Hematopoietic multipotent progenitor cell (in vitro differentiated cells): ENCODE results near the gene DDX39B. TPM values are rescaled to one million over a fixed set of nuclear protein-coding genes. Genes with fewer than 3 reads are reported as not detected.
A peak's percentile ranks its signal among the peaks of the same experiment; 100 is the strongest.
"Not testable (repeated sequence)": the region's sequence is repeated elsewhere in the genome, so short reads cannot be mapped to it uniquely, and the experiment has no call there.

Source experiments
- DNase-seq, 3 donors: peaks; one replicate each; pipeline ENCODE4 v3.0.0-alpha.2; 2011 to 2015; ENCODE audit warnings: low read depth in 2 of 3, low spot score in 2 of 3
- small RNA-seq: library from RNA; depleted of rRNA; stranded (forward); fragments of <200 nt; gene quantifications from one replicate; pipeline ENCODE3, GENCODE V24; 2012
- total RNA-seq: library from RNA; depleted of rRNA; stranded (reverse); fragments of >200 nt; gene quantifications from one replicate; pipeline ENCODE4 v1.2.3, GENCODE V29; 2012

The DDX39B gene
- total RNA-seq, 1 donor: 571 TPM

DNA sequence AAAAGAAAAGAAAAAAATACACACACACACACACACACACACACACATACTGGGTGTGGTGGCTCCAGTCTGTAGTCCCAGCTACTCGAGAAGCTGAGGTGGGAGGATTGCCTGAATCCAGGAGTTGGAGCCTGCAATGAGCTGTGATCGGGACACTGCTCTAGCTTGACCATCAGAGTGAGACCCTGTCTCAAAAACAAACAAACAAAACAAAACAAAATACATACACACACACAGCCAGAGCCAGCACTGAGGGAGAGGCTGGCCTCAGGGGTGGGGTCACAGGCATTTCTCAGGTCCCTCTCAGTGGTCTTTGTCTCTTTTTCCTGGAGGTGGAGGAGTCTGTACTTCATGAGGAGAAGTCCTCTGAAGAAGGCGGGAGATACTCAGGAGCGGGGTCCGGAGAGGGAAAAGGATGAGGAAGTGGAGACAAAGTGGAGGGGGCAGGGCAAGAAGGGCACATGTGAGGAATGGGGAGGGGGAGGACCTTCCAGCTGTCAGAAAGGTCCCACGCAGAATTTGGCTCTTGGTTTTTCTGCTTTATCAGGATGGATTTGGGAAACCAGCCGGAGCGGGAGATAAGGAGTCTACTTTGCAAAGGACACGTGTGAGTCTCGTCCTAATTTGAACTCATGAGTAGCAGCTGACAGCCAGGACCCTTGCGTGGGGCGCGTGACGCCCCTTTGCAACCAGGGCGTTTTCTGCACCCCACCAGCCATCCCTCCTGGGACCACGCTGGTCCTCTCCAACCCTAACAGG is 51.5 kb downstream of the DDX39B start:
- DNase-seq: no peak

DNA sequence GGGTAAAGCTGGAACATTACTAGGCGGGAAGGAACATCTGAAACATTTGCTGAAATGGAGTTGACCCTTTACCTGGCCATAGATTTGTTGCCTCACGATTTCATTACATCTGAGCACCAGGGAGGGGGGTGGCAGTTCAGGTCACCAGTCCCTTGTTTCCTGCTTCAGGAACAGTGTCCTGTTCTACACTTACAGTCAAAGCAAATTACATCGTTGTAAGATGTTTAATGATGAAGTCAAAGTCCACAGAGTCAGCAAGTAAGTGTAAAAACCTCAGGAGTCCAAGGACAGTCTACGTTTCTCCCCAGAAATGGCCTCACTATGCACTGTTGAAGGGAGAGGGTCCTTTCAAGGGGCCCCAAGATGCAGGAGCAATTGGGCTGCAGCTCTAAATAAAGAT is 52.7 kb downstream of the DDX39B start:
- no peak for DNase-seq

DNA sequence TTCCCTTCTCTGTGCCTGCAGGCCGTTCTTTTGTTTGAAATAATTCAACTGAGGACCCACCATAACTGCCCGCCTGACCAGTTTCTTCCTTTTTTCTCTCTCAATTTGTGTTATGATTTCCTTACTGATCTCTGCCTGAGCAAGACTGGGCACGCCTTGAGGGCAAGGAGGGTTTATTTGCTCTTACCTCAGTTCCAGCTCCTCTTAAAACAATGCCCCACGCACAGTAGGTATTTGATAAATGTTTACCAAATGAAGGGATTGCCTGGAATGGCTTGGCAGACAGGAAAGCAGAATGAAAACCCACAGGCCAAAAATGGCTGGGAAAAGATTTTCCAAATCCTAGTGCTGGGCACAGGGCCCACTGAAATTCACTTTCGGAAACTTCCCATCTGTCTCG is 54.1 kb downstream of the DDX39B start:
- DNase-seq: not testable (repeated sequence)

DNA sequence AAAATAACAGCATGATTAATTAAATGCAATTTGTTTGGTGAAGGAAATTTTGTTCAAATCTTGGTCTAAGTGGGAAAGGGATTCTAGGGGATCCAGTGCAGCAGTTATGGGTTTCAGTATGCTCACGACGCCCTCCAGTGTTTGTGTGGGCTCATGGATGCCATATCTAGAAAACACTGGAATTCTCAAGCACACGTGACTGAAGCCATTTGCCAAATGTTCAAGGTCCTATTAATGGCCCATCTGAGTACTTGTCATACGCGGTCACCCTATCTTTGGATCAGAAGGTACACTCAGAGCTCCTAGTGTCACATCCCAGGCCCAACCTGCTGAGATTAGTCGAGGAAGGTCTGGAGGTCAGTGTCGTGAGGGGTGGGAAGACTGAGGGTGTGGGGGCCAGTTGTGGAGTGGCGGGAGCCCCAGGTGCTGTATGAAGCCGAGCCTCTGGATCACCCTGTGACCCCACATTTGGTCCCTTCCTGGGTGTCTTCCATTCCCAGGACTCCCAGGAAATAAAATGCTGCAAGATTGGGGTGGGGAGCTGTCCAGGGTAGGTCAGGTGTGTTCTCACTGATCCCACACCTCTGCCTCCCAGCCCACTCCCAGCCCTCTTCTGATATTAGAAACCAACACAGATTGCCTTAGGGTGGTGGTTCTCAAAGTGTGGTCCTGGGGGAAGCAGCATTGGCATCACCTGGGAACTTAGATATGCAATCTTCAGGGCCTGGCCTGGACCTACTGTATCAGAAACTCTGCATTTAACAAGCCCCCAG is 55.6 kb downstream of the DDX39B start:
- DNase-seq: not testable (repeated sequence)

DNA sequence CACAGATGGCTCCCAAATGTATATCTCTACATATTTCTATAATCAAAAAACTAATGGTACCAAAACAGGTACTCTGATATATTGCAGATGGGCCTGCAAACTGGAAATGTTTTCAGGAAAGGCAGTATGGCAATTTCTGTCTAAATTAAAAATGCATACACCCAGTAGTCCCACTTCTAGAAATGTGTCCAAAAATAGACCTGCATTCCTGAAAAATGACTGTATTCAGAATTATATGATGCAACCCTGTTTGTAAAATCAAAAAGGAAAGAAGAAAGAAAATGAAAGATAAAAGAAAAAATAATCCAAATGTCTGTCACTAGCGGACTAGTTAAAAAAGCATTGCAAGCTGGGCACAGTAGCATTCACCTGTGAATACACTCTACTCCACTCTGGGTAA is 56.7 kb downstream of the DDX39B start:
- DNase-seq: no peak

DNA sequence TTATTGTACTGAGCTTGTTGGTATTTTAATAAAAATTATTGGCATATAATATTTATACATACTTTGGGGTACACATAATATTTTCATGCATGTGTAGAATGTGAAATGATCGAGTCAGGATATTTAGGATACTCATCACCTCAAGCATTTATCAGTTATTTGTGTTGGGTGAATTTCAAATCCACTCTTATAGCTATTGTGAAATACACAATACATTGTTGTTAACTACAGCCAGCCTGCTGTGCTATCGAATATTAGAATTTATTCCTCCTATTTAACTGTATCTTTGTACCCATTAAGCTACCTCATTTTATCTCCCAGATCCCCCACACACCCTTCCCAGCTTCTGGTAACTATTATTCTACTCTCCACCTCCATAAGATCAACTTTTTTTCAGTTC is 58.4 kb downstream of the DDX39B start:
- DNase-seq: no peak

DNA sequence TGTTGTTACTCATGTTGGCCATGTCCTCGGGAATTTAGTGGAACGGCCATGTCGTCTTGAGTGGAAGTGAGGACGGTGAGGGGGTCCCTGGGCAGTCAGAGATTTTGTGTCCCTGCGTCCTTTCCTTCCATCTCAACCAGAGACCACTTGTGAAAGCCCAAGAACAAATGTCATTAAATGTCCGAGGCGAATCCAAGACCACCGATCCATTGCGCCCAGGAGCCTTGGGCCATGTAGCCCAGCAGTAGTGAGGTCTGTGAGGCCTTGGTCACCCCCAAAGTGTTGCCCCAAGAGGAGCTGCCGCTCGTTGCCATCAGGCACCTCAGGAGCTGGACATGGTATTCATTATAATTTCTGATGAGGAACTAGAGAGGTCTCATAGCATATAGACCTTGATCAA is 61.2 kb downstream of the DDX39B start:
- DNase-seq: no peak

Small RNA genes lying within 50 kb of the gene (small RNA-seq; reads per million reads assigned to genes)
- gene AL663061.1 (not detected), gene RF00019 (not detected), gene SNORD117 (407 reads per million, percentile 98 among the genes with 10 or more reads in this experiment), gene SNORD84 (not detected)

Other genes with a start within 250 kb of the DDX39B start
- gene HLA-B, start 184.8 kb downstream of the DDX39B start, total RNA-seq: 2,264 TPM
- 15.9 TPM for gene MICA, start 138.4 kb downstream of the DDX39B start, total RNA-seq
- gene MICB, start 43.9 kb downstream of the DDX39B start, total RNA-seq: 15.1 TPM
- gene MCCD1, start 13.0 kb downstream of the DDX39B start, total RNA-seq: not detected
- gene ATP6V1G2, start 4.6 kb upstream of the DDX39B start, total RNA-seq: 1.1 TPM
- 33.7 TPM for gene NFKBIL1, start 5.6 kb upstream of the DDX39B start, total RNA-seq
- gene LTA, start 30.3 kb upstream of the DDX39B start, total RNA-seq: under 0.01 TPM
- 0.27 TPM for gene TNF, start 33.6 kb upstream of the DDX39B start, total RNA-seq
- gene LTB, start 40.4 kb upstream of the DDX39B start, total RNA-seq: 31.0 TPM
- 74.9 TPM for gene LST1, start 44.3 kb upstream of the DDX39B start, total RNA-seq
- gene NCR3, start 51.0 kb upstream of the DDX39B start, total RNA-seq: 0.27 TPM
- 66.8 TPM for gene AIF1, start 73.2 kb upstream of the DDX39B start, total RNA-seq
- 117 TPM for gene PRRC2A, start 78.7 kb upstream of the DDX39B start, total RNA-seq
- 172 TPM for gene BAG6, start 110.7 kb upstream of the DDX39B start, total RNA-seq
- 3.8 TPM for gene APOM, start 113.9 kb upstream of the DDX39B start, total RNA-seq
- gene C6orf47, start 118.8 kb upstream of the DDX39B start, total RNA-seq: 19.1 TPM
- 16.2 TPM for gene GPANK1, start 123.0 kb upstream of the DDX39B start, total RNA-seq
- 232 TPM for gene CSNK2B, start 124.1 kb upstream of the DDX39B start, total RNA-seq
- 7.8 TPM for gene LY6G5B, start 128.0 kb upstream of the DDX39B start, total RNA-seq
- gene LY6G5C, start 139.1 kb upstream of the DDX39B start, total RNA-seq: 3.5 TPM
- 75.4 TPM for gene ABHD16A, start 161.3 kb upstream of the DDX39B start, total RNA-seq
- 0.54 TPM for gene LY6G6F, start 164.9 kb upstream of the DDX39B start, total RNA-seq
- 1.6 TPM for gene LY6G6D, start 173.3 kb upstream of the DDX39B start, total RNA-seq
- gene LY6G6C, start 179.7 kb upstream of the DDX39B start, total RNA-seq: 0.54 TPM
- 7.8 TPM for gene MPIG6B, start 181.4 kb upstream of the DDX39B start, total RNA-seq
- 223 TPM for gene DDAH2, start 187.3 kb upstream of the DDX39B start, total RNA-seq
- gene CLIC1, start 194.5 kb upstream of the DDX39B start, total RNA-seq: 794 TPM
- 32.3 TPM for gene MSH5, start 198.0 kb upstream of the DDX39B start, total RNA-seq
- gene SAPCD1, start 220.7 kb upstream of the DDX39B start, total RNA-seq: 0.27 TPM
- 2.4 TPM for gene VWA7, start 235.3 kb upstream of the DDX39B start, total RNA-seq